ENCODE measurements around the gene HIPK2.
A peak's percentile ranks its signal among the peaks of the same experiment; 100 is the strongest.

Gene HIPK2

DNA sequence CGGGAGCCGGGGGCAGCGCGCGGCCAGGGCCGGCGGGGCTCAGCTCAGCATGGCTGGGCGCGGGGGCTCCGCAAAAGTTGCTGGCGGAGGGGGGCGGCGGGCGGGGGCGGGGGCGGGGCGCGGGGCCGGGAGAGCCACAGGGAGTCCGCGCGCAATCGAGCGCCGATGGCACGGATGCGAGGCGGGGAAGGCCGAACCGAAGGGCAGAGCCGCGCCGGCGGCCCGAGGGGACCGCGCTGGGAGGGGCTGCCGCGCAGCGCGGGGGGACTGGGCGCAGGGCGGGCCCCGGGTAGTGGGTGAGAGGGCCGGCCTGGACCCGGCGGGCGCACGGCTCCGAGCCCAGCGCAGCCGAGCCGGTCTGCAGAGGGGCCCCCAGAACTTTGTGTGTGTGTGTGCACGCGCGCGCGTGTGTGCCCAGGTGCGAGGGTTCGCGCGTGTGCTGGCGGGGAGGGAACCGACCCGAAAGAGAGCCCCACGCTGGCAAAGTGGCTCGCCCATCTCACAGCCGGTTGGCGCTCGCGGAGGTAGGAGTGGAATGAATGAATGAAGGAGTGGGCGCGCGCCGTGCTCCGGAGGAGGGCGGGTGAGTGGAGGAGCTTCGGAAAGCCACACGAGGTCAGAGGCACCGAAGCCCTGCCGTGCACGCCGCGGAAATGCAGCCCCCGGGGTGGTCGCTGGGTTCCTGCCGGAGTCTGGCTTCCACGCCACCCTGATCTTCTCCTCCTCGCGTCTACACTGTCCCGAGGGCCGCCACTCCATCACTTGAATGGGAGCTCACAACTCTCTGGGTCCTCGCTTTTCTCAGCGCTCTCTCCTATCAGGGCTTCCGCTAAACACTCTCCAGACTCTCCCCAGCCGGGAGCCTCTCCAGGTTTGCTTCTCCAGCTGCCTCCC is at the start of gene HIPK2:
HIPK2 (minus strand) TSS at position 51 of the 894 bp plus-strand sequence. CDS start 375 bp downstream, outside the sequence.
- peak; percentile 82 for DNase-seq

DNA sequence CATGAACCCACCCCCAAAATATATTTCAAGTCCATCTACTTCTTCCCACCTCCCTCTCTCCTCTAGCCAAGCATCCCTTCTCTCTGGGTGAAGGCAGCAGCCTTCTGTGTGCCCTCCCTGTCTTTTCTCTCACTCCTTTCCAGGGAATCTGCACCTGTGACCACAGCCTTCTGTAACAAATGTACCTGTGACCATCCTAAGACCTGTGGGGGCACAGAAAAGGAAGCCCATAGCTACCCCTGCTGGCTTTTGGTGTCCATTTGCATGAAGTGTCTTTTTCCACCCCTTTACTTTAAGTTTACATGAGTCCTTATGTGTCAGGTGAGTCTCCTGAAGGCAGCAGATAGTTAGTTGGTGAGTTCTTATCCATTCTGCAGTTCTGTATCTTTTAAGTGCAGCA is 49.2 kb upstream of the HIPK2 start:
- DNase-seq = no peak

DNA sequence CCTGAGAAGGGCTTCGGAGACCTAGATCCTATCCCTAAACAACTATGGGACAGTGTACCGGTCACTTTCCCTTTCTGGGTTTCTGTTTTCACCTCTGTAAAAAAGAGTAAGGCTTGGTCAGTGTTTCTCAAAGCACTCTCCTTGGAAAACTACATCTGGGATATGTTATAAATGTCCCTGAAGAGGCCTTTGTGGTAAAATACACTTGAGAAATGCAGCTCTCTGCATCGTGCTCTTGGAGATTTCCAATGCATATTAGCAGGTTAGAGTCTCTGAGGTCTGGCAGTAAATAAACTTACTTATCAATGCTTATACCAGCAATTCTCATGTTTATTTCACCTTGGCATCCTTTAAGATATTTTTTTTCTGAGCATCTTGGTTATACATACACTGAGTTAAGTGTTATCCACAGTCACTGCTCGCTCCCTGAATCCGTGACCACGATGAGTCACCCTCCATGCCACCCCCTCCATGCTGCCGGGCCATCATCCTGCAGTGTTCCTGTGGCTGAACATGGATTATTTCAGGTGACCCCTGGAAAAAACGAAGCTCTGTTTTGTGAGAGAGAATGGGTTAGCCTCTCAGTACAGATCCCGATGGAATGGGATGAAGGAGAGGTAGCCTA is 48.0 kb upstream of the HIPK2 start:
- no peak for DNase-seq

DNA sequence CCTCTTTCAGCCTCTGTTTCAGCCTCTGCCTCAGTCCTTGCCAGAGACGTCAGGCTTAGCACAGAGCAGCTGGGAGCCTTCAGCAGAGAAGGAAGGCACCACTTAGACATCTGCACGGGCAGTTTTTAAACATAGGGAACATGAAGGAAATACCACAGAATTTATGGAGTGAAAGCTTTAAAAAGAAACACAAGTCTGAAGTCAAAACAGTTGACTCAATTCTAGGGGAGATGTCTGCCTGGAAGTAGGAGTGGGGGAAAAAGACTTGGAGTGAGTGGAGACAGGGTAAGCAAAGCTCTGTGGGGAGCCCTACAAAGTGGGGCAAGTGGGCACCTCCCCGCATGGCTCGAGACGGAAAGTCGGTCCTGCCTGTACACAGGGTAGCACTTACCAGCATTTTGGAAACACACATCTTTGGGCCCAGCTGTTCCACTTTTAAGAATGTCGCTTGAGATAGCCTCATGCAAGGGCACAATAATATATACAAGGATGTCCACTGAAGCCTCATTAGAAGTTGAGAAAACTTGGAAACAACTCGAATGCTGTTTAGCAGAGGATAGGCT is 46.2 kb upstream of the HIPK2 start:
- DNase-seq = no peak

DNA sequence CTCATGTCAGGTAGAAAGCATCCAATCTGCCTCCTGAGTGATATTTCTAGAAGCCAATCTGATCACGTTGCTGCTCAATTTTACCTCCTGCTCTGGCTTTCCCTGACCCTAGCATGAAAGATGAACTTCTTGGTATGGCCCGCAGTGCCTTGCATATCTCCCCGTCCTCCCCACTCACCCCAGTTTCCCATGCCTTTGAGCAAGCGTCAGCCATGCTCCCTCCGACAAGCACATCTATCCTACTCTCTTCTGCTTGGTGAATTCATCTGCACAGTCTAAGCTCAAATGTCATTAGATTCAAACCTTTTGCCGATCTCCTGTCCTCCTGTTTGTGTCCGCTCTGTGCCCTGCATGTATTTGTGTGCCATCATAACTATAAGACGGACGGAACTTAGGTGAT is 45.1 kb upstream of the HIPK2 start:
- DNase-seq = no peak

DNA sequence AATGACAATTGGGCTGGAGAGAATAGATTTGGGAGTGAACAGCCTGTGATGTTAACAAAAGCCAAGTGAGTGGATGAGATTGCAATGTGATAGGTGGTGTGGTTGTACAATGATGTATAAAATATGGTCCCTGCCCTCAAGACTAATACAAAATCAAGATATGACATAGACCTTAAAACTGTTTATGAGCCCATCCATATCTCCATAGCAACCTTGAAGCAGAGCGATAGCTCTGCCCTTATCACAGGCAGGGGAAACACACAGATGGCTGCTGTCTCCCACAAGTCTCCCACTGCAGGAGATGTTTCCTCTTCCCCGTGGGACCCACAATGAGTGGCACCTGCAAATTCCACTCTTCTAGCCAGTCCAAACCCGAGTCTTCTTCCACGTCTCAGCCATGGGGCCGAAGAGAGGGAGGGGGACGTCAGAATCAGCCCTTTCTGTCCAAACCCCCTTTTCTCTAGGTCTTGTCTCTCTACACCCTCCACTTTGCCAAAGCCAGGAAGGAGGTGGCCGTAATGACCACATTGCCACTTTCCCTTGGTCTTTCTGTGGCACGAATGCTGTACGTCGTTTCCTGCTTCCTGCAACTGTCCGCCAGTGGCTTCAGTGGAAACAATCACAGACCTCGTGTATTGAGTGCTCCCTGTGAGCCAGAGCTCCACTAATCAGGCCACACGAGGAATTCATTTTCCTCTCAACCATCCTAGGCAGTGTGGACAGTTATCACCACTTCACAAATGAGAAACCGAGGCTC is 43.7 kb upstream of the HIPK2 start:
- DNase-seq = no peak

DNA sequence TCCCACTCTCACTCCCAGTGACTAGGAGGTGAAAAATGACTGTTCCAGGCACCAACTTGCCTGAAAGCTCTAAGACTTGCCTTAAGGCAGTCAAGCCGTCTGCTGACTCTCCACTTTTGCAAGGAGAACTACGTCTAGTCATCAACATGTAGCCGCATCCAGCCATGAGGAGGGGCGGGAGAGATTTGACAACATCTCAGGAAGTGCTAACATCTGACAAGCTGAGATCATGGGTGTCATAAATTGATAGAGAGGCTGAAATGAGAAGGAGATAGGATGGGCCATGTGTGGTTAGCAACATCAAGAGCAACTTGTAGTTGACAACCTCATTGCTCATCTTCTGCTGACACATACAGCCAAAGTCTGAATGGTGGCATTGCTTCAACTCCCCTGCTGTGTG is 42.3 kb upstream of the HIPK2 start:
- DNase-seq = no peak

DNA sequence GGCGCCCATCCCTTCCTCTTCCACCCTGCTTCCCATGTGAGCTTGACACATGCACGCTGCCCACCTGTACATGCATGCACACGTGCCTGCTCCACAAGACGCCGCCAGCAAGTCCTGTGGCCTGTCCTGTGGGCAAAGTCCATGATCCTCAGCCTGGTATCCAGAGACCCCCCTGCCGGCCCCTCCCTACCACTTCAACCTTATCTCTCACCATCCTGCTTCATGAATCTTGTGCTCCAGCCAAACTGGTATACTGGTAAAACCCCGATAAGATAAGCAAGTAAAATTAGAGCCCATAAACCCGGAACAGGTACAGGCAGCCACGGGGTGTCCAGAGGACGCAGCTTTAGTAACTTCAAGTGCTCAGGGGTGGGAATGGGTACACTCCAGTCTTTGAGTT is 39.5 kb upstream of the HIPK2 start:
- no peak for DNase-seq

DNA sequence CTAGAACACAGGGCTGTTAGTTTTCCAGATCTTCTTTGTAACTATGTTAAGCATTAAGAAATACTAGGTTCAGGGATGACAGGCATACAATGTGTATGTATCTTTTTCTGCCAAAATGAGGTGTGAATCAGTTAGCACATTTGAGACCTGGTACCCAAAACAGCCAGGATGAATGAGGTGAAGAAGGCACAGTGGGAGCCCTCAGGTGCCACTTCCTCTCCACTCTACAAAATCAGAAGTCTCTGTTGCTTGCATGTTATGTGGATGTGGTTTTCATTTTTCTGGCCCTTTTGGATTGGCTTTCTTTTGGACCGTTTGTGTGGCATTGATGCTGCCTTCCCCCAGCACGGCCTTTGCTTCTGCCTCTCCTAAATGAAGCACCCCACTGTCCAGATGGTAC is 35.9 kb upstream of the HIPK2 start:
- DNase-seq = no peak

DNA sequence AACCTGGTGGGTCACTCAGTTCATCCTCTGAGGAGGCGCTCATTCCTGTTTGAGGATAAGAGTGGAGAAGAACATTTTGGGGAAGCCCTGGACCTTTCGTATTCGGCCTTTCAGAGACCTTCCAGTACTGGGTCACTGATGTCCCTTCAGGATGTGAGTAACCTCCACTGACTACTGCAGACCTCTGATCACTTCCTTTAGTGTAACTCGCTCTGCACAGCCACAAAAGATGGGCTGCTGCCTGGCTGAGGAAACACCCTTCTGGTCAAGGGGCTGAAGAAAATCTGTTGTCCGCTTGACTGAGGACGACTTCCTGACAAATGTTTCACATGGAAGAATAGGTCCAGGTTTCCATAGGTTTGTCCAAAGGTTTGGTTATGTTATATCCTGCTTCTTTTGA is 35.4 kb upstream of the HIPK2 start:
- DNase-seq = no peak

DNA sequence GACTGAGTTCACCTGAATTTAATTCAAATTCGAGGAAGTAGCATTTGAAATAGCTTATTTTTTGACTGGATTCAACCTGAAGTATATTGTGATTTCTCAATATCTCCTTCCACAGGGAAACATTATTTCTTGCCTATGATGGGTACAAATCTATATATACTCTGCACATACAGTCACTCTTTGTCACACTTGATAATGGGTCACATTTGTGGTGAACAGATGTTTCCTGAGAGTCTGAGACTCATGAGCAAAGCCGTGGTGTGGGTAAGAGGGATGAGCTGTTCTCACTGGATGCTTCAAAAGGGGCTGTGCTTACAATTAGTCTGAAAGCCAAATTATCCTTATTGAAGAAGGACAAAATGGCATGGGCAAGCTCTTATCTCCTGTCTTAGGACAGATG is 33.3 kb upstream of the HIPK2 start:
- DNase-seq = no peak

DNA sequence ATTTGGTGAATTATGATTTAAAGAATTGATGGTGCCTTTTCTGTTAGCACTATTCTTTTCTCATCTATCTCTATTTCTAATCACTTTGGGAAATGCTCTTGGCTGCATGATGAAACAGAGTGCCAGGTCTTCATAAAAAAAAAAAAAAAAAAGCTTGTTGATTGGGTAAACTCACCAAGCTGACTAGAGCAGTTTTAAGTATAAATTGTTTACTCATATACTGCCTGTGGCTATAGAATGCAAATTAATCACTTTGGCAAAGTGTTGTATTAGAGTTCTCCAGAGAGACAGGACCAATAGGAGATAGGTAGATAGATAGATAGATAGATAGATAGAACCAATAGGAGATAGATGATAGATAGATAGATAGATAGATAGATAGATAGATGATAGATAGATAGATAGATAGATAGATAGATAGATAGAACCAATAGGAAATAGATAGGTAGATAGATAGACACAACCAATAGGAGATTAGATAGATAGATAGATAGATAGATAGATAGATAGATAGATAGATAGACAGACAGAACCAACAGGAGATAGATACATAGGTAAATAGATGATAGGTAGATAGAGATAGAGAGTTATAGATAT is 31.1 kb upstream of the HIPK2 start:
- DNase-seq = no peak

DNA sequence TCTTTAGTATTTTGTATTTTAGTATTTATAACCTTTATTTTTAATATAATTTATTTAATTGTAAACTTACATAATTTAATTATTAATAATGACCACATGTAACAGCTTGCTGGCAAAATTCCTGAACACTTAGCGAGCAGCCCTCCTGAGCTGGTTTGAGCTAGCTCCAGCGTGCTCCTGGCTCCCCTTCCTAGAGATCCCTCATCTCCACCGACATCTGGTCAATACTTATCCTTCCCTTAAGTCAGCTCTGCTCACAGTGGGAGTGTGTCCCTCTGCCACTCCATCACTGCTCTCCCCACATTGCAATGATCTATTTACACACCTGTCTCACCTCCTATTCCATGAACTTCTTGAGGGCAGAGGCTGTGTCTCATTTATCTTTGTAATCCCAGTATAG is 30.6 kb upstream of the HIPK2 start:
- no peak for DNase-seq

DNA sequence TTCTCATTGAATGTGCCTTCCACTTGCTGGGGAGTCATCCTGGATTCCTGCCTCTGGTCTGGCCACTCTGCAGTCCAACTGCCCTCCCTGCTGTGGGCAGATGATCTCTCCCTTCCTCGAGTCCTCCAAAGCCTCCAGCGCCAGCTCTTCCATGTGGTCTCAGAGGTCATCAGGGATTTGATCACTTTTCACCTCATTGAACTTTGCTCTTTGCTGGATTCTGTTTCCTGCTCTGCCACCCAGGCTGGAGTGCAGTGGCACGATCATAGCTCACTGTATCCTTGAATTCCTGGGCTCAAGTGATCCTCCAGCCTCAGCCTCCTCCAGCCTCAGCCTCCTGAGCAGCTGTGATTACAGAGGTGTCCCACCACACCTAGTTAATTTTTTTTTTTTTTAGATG is 29.2 kb upstream of the HIPK2 start:
- DNase-seq = no peak

DNA sequence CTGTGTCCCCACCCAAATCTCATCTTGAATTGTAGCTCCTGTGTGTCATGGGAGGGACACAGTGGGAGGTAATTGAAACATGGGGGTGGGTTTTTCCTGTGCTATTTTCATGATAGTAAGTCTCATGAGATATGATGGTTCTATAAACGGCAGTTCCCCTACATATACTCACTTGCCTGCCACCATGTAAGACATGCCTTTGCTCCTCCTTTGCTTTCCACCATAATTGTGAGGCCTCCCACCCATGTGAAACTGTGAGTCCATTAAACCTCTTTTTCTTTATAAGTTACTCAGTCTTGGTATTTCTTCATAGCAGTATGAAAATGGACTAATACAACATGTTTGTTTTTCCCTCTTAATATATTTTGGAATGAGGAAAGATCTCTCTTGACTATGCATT is 26.8 kb upstream of the HIPK2 start:
- DNase-seq = no peak

DNA sequence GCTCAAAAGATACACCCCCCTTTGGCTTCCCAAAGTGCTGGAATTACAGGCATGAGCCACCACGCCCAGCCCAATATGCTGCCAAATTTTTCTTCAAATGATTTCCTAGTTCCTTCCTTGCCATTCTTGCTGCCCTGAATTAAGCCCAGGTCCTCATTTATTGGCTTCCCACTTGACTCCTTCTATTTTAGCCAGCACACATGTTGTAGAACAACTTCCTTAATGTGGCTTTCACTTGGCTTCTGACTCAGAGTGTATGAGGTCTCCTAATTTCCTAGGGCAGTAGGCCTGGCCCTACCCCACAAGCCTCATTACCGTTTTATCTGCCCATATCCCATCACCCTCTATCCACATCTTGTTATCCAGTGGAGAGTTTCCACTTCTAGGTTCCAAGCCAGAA is 21.8 kb upstream of the HIPK2 start:
- DNase-seq = no peak

DNA sequence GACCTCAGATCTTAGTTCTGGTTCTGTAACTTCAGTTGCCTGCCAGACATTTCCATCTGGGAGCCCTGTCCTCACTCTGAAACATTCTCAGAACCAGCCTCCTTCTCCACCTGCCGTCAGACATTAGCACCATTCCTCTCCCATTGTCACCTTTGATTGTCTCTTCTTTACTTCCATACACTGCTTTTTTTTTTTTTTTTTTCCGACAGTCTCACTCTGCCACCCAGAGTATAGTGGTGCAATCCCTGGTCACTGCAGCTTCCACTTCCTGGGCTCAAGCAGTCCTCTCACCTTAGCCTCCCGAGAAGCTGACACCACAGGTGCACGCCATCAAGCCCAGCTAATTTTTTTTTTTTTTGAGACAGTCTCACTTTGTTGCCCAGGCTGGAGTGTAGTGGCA is 21.1 kb upstream of the HIPK2 start:
- no peak for DNase-seq

DNA sequence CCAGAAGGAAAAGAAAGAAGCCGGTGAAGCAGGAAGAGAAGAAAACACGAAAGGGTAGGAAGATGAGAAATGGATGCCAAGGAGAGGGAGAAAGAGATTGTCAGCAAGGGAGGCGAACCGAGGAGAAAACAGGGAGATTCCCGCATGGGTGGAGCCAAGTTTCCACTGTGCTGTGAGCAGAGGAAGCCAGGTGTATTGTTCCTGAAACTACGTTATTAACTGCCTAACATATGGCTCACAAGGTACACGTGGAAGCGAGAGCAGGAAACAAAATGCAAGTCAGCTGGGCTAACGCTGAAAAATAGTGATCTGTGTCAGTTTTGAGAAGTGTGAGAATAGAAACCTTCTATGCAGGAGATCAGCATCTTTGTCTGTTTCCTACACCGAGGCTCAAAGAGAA is 20.4 kb upstream of the HIPK2 start:
- DNase-seq = peak; percentile 42

DNA sequence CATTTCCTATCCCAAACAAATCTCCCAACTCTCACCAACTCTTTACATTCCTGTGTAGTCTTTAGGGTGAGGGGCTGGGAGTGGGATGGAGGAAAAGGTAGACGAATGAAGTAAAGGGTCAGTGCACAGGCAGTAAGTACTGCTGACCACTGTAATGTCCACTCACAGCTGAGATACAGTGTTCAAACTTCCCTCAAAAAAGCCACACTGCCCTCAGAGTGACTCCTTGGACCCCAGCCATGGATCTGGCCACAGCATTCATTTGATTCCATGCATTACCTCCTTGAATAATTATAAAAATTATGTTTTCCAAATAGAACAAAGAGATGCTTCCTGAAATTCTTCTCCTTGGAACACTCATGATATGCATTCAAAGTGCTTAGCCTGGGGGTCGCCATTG is 19.8 kb upstream of the HIPK2 start:
- no peak for DNase-seq

DNA sequence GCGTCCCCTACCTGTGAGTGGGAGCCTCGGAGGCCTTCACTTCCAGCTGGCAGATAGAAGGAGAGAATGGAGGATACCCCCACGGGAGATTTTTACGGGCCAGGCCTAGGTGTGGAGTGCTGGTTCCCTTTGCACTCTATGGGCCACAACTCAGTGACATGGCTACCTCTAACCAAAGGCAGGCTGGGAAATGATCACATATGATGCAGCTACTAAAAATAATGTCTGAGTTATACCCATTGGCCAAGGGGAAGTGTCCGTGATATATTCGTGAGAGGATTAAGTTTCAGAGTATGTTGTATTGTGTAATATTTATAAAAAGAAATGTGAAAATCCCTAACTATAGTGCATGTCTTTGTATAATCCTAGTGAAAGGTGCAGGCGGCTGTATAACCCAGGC is 13.5 kb upstream of the HIPK2 start:
- DNase-seq = no peak

DNA sequence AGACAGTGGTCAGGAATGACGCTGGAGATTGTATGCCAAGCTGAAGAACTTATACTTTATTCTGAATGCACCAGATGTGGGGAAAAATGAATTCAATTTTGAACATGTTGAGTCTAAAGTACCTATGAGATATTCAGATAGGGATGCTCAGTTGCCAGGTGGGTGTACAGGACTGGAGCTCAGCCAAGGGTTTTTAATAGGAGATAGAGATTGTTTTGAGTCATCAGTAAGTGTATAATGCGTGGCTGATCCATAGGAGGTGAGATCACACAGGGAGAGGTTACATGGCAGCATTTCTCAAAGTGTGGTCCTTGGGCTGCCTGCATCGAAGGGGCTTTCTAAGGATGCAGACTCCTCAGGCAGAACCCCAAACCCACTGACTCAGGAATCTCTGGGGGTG is 6.8 kb upstream of the HIPK2 start:
- peak; percentile 9 for DNase-seq

DNA sequence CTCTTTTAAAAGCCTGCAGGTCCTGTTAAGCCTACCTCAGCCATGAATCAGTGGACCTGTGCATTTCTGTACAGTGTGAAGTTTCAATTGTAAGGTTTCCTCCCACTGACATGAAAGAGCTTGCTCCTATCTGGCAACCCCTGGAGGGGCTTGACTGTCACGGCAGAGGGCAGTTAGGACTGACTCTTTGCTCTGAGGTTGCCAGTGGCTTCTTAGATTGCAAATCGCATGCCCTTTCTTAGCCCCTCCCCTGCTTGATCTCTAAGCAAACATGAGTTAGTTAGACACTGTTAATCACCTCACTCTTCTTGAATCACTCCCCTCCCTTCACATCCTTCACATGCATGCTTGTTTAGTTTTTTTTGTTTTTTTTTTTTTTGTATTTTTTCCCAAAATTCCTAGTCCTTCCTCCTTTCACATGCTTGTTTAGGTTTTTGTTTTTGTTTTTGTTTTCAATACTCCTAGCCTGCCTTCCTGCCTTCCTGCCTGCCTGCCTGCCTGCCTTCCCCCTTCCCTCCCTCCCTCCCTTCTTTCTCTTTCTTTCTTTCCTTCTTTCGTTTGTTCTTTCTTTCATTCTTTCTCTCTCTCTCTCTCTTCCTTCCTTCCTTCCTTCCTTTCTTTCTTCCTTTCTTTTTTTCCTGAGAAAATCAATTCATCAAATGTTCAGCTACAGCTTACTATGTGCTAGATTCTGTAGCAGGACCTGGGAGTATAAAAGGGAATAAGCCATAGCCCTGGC is 6.0 kb upstream of the HIPK2 start:
- no peak for DNase-seq

Measured in NCI-H2171 (cell line).